ENCODE measurements around the gene ZFP90.

Gene ZFP90

GRCh38 chr16:68592466-68593337, 53.6 kb downstream of the ZFP90 start:
- no peak for FAIRE-seq

GRCh38 chr16:68596266-68596665, 57.2 kb downstream of the ZFP90 start:
- no peak for FAIRE-seq

- no peak for FAIRE-seq
Observed at GRCh38 chr16:68599586-68599985, 60.5 kb downstream of the ZFP90 start.

- FAIRE-seq: no peak
Observed at GRCh38 chr16:68605746-68606145, 66.7 kb downstream of the ZFP90 start.

GRCh38 chr16:68607443-68607842, 68.4 kb downstream of the ZFP90 start:
- FAIRE-seq: no peak

GRCh38 chr16:68608330-68608729, 69.2 kb downstream of the ZFP90 start:
- FAIRE-seq: no peak

- FAIRE-seq: no peak
Observed at GRCh38 chr16:68612996-68613395, 73.9 kb downstream of the ZFP90 start.

- FAIRE-seq: no peak
Observed at GRCh38 chr16:68617734-68618133, 78.6 kb downstream of the ZFP90 start.
